Prostate gland (tissue), 2 donors: ENCODE results near the gene SCLT1.

ENCODE experiments used
- POLR2AphosphoS5 ChIP-seq: sonication (generic); formaldehyde crosslinking; IDR thresholded peaks from one replicate; pipeline ENCODE4 v1.6.1; 2017; ENCODE audit warnings: antibody characterized with exemption
- TF ChIP-seq, protein P1 (sequence below), 4 experiments: fragments of 200-600 bp in 2 of 4; fragments of 450-650 bp in 2 of 4; sonication (generic) in 2 of 4; IDR thresholded peaks; 1 replicate in 3 of 4; 2 replicates in 1 of 4; pipeline ENCODE4 v1.5.1; 2016 to 2019; ENCODE audit warnings: antibody characterized with exemption in 4 of 4, mild to moderate bottlenecking in 2 of 4, moderate library complexity in 2 of 4

DNA sequence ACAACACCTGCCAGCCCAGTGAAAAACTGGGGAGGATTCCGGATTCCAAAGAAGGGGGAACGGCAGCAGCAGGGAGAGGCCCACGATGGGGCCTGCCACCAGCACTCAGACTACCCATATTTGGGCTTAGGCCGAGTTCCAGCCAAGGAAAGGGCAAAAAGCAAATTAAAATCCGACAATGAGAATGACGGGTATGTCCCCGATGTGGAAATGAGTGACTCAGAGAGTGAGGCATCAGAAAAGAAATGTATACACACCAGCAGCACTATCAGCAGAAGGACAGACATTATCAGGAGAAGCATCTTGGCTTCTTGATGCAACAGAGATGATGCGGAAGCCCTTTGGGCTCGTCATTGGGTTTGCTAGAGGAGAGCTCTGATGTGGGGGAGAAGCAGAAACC is 221.4 kb downstream of the SCLT1 start:
- TF ChIP-seq, protein P1, sequence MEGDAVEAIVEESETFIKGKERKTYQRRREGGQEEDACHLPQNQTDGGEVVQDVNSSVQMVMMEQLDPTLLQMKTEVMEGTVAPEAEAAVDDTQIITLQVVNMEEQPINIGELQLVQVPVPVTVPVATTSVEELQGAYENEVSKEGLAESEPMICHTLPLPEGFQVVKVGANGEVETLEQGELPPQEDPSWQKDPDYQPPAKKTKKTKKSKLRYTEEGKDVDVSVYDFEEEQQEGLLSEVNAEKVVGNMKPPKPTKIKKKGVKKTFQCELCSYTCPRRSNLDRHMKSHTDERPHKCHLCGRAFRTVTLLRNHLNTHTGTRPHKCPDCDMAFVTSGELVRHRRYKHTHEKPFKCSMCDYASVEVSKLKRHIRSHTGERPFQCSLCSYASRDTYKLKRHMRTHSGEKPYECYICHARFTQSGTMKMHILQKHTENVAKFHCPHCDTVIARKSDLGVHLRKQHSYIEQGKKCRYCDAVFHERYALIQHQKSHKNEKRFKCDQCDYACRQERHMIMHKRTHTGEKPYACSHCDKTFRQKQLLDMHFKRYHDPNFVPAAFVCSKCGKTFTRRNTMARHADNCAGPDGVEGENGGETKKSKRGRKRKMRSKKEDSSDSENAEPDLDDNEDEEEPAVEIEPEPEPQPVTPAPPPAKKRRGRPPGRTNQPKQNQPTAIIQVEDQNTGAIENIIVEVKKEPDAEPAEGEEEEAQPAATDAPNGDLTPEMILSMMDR (IDR thresholded peaks at IDR 0.05) = no peak
- no peak for TF ChIP-seq POLR2AphosphoS5
